Cardiac muscle cell (in vitro differentiated cells and primary cell): Measurements from ENCODE around the gene DOP1B. TPM values are rescaled to one million over a fixed set of nuclear protein-coding genes. Genes with fewer than 3 reads are reported as not detected.

ENCODE experiments used
- DNase-seq, 2 donors: peaks; one replicate each; pipeline versions ENCODE4 v3.0.0 to v3.0.0-alpha.2; 2010 to 2017; ENCODE audit warnings: low read depth in 1 of 2, low spot score in 1 of 2
- H3K27ac ChIP-seq: fragments of 200-600 bp; sonication (generic); 2 replicates; pipeline ENCODE4 v1.5.1; 2016
- H3K27me3 ChIP-seq: fragments of 200-600 bp; sonication (generic); 2 replicates; pipeline ENCODE4 v1.6.0; 2016; ENCODE audit warnings: control low read depth
- H3K36me3 ChIP-seq: fragments of 200-600 bp; sonication (generic); 2 replicates; pipeline ENCODE4 v1.5.1; 2016; ENCODE audit warnings: control low read depth
- H3K4me1 ChIP-seq: fragments of 200-600 bp; sonication (generic); 2 replicates; pipeline ENCODE4 v1.8.1; 2017; ENCODE audit warnings: low read depth, mild to moderate bottlenecking, mixed run types
- H3K4me3 ChIP-seq: fragments of 200-600 bp; sonication (generic); 2 replicates; pipeline ENCODE4 v1.5.1; 2016; ENCODE audit warnings: mild to moderate bottlenecking
- H3K9me3 ChIP-seq: fragments of 200-600 bp; sonication (generic); 2 replicates; pipeline ENCODE4 v1.5.1; 2017; ENCODE audit warnings: low read depth, mild to moderate bottlenecking, control low read depth
- polyA plus RNA-seq: library from polyadenylated mRNA; unstranded; fragments of >200 nt; fragmentation: Nextera tagmentation; extraction: Ambion mirVana; gene quantifications from 2 replicates; pipeline ENCODE4 v1.2.1, GENCODE V29; 2016
- total RNA-seq: library from RNA; depleted of rRNA; stranded (reverse); fragments of >200 nt; gene quantifications from 2 replicates; pipeline ENCODE4 v1.2.3, GENCODE V29; 2016
- TF ChIP-seq, protein P1 (sequence below): IDR thresholded peaks from 2 replicates; pipeline ENCODE4 v1.5.1; 2012; ENCODE audit warnings: low read depth, mild to moderate bottlenecking, low read length

The DOP1B gene
- total and polyA plus RNA-seq, 2 experiments from 2014 or later: 3.3 to 6.9 TPM

DNA sequence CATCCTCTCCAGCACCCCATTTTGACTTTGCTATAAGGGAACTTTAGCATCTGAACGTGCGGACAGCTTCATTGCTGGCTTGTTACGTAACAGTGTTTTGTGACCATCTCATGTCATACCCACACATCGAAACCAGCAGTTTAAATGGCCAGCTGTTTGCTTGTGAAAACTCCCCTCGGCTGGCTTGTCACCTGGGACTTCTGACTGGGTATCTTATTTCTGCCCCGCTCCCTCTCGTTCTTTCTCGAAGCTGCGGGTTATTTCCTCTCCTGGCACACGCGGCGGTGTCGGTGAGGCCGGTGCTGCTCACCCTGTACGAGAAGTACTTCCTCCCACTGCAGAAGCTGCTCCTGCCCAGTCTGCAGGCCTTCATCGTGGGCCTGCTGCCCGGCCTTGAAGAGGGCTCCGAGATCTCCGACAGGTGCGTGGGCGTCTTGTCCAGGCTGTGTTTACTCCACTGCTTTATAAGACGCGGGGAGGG is 43.5 kb downstream of the DOP1B start:
- no peak overlapping the region for H3K27ac ChIP-seq
- DNase-seq: no peak
- H3K36me3 ChIP-seq: no peaks in the 10 kb centered on the region
- TF ChIP-seq, protein P1, sequence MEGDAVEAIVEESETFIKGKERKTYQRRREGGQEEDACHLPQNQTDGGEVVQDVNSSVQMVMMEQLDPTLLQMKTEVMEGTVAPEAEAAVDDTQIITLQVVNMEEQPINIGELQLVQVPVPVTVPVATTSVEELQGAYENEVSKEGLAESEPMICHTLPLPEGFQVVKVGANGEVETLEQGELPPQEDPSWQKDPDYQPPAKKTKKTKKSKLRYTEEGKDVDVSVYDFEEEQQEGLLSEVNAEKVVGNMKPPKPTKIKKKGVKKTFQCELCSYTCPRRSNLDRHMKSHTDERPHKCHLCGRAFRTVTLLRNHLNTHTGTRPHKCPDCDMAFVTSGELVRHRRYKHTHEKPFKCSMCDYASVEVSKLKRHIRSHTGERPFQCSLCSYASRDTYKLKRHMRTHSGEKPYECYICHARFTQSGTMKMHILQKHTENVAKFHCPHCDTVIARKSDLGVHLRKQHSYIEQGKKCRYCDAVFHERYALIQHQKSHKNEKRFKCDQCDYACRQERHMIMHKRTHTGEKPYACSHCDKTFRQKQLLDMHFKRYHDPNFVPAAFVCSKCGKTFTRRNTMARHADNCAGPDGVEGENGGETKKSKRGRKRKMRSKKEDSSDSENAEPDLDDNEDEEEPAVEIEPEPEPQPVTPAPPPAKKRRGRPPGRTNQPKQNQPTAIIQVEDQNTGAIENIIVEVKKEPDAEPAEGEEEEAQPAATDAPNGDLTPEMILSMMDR: no peak
- H3K27me3 ChIP-seq: peaks cover 12% of the 10 kb centered on the region
- peaks cover 13% of the 10 kb centered on the region for H3K4me1 ChIP-seq
- no peaks in the 10 kb centered on the region for H3K9me3 ChIP-seq
- H3K4me3 ChIP-seq: no peak overlapping the region

DNA sequence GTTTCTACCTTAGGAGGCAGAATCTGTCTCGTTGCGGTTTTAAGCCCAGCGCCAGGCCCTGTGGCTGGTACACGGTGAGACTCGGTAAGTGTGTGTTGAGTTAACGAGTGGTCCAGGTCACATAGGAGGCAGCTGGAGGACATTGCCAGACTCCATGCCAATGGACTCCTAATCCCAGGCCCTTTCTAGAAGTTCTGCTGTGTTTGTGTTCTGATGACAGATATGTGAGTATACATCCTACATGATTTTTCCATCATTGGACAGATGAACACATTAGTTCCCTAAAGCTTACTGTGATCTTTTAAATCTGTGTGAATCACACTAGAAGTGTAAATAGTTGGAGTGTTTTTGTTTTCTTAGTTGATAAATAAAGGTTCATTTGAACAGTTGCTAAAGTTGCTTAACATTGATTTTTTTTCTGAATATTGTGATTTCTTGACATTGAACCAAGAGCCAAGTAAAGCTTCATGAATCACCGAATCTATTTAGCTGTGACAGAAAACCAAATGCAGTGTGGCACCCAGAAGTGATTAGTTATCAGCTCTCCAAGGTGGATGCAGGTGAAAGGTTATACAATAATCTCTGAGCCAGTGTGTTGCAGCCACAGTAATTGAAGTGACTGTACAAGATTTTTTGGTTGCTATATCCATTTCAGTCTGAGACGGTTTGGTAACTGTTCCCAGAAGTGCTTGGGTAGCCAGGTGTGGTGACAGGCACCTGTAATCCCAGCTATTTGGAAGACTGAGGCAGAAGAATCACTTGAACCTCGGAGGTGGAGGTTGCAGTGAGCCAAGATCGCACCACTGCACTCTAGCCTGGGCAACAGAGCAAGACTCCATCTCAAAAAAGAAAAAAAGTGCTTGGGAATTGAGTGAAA is 46.3 kb downstream of the DOP1B start:
- Histone ChIP-seq H3K4me3 (no peak overlapping the region), H3K27ac (no peak overlapping the region), H3K9me3 (no peaks in the 10 kb centered on the region), H3K36me3 (no peaks in the 10 kb centered on the region), H3K27me3 (peaks cover 10% of the 10 kb centered on the region), H3K4me1 (peaks cover 13% of the 10 kb centered on the region)
- DNase-seq: no peak
- TF ChIP-seq, protein P1: no peak

DNA sequence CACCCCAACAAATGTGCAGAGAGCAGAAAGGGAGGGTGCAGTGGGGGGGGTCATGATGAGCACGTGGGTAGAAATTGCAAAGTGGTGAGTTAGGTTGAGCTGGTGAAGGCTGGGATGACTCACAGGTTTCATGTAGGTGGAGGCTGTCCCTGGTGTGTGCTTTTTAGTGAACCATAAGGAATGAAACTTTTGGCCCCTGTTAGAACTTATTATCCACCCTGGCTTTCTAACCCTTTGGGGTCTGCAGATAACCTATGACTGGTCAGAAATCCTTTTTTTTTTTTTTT is 46.9 kb downstream of the DOP1B start:
- no peaks in the 10 kb centered on the region for H3K9me3 ChIP-seq
- H3K4me3 ChIP-seq: no peak overlapping the region
- no peaks in the 10 kb centered on the region for H3K36me3 ChIP-seq
- TF ChIP-seq, protein P1: no peak
- no peak overlapping the region for H3K27ac ChIP-seq
- peak in 1 of 2 donors; percentile 69 for DNase-seq
- H3K27me3 ChIP-seq: peaks cover 10% of the 10 kb centered on the region
- peaks cover 12% of the 10 kb centered on the region for H3K4me1 ChIP-seq

DNA sequence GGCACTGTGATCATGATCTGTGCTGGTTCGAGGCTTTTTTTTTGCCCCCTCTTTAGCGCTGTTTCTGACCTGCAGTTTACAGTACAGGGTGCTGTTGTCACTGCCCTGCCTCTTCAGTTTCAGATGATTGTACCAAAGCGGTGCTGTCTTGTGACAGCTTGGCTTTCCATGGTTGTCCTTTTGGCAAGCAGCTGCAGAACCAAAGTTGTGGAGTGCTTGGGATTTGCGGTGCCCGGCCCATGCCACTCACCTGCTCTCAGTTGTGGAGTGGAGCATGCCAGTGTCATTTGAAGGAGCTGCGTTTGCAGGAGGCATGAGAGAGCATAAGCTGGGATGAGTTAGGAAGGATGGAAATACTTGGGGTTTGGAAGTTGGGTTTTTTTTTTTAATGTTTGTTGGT is 48.4 kb downstream of the DOP1B start:
- no peak overlapping the region for H3K4me3 ChIP-seq
- H3K27ac ChIP-seq: no peak overlapping the region
- no peaks in the 10 kb centered on the region for H3K9me3 ChIP-seq
- no peak for DNase-seq
- H3K36me3 ChIP-seq: no peaks in the 10 kb centered on the region
- H3K27me3 ChIP-seq: peaks cover 10% of the 10 kb centered on the region
- peaks cover 4% of the 10 kb centered on the region for H3K4me1 ChIP-seq
- TF ChIP-seq, protein P1: no peak

DNA sequence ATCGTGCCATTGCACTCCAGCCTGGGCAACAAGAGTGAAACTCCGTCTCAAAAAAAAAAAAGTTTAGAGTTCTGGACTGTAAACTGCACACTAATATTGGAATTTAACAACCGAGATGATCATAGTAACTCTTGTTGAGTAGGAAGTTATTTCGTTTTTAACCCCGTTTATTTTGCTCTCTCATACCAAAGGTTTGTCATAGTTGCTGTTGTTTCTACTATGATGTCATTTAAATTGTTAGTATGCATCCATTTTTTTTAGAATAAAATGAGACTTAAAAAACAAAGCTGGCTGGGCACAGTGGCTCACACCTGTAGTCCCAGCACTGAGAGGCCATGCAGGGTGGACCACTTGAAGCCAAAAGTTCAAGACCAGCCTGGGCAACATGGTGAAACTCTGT is 49.3 kb downstream of the DOP1B start:
- Histone ChIP-seq H3K27me3 (peaks cover 10% of the 10 kb centered on the region), H3K27ac (no peak overlapping the region), H3K36me3 (no peaks in the 10 kb centered on the region), H3K4me3 (no peak overlapping the region), H3K4me1 (peaks cover 4% of the 10 kb centered on the region), H3K9me3 (no peaks in the 10 kb centered on the region)
- TF ChIP-seq, protein P1: no peak
- no peak for DNase-seq

Other genes starting within 250 kb of the DOP1B start
- 14.7 and 16.2 TPM in 2 replicates for gene SETD4, start 96.3 kb upstream of the DOP1B start, total RNA-seq
- 18.1 and 28.5 TPM in 2 replicates for gene SETD4, start 96.3 kb upstream of the DOP1B start, polyA plus RNA-seq
- 60.8 and 83.1 TPM in 2 replicates for gene CBR1, start 86.8 kb upstream of the DOP1B start, total RNA-seq
- 45.1 and 49.5 TPM in 2 replicates for gene CBR1, start 86.8 kb upstream of the DOP1B start, polyA plus RNA-seq
- not detected in 2 replicates for gene CBR3, start 21.7 kb upstream of the DOP1B start, total RNA-seq
- gene CBR3, start 21.7 kb upstream of the DOP1B start, polyA plus RNA-seq: not detected in 2 replicates
- 16.7 and 31.8 TPM in 2 replicates for gene MORC3, start 163.4 kb downstream of the DOP1B start, total RNA-seq
- 15.6 and 25.4 TPM in 2 replicates for gene MORC3, start 163.4 kb downstream of the DOP1B start, polyA plus RNA-seq
- 2.6 and 3.1 TPM in 2 replicates for gene CHAF1B, start 228.6 kb downstream of the DOP1B start, total RNA-seq
- 2.4 and 5.0 TPM in 2 replicates for gene CHAF1B, start 228.6 kb downstream of the DOP1B start, polyA plus RNA-seq